ENCODE measurements around the gene PIGU. TPM values are rescaled to one million over a fixed set of nuclear protein-coding genes. Genes with fewer than 3 reads are reported as not detected.

Gene PIGU
- total and polyA plus RNA-seq, 2 of the 13 experiments (the other 11 are each of a cell fraction or from before 2014, with no cell fraction given) = 45.5 to 231 TPM

DNA sequence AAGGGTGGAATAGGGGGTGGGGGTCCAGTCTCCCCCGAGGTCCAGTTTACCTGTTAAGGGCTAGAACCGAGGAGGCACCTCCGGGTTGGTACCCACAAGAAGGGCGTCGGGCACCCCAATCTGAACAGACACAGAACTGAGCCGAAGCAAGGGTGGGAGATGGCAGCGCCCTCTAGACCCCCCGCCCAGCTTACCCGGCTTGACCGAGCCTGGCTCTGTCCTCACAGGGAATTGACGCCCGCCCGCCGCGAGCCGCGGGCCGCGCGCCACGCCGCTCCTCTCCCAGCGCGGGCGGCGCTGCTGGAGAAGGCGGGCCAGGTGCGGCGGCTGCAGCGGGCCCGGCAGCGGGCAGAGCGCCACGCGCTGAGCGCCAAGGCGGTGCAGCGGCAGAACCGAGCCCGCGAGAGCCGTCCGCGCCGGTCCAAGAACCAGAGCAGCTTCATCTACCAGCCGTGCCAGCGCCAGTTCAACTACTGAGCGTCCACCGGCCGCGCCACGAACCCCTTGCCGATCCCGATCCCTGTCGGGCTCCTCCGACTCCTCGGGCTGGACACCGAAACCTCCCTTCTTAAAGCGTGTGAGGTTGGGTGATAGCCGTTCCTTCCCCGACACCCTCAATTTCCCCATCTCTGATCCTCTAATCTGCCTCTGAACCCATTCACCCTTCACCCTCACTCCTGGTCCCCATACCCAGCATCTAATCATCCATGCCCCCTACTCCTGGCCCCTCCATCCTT, 33.1 kb upstream of the PIGU start:
- POLR2A ChIA-PET = interaction anchor here (1.2 kb wide), 1 partner anchor 88 kb away, joined by 3 read pairs; no protein-coding TSS in a partner anchor
- BruUV-seq (replicated peaks) = no TSS peak
- intact Hi-C loops (cut with micrococcal nuclease; ENCODE audit: unreplicated experiment) (loop anchor here (5.0 to 10.0 kb wide), 3 partner anchors 55 to 173 kb away; no protein-coding TSS in a partner anchor), in situ Hi-C loops (cut with HindIII; ENCODE audit: extremely low pct_ligation_motif_present, low pct_unique_long_range_greater_than_20kb) (loop anchor here (5.0 to 10.0 kb wide), 2 partner anchors 173 to 405 kb away; partner anchors contain the start of gene AHCY)
- H3K4me1 ChIP-seq (ENCODE audit: insufficient read depth, low read length) = peaks cover 79% of the 10 kb centered on the region
- no peak overlapping the region for H2AFZ ChIP-seq (ENCODE audit: low read length)
- no peak overlapping the region for H3K4me3 ChIP-seq (replicated peaks in 1 of 3; ENCODE audit: insufficient read depth in 1 of 3, low read depth in 2 of 3, low read length in 3 of 3)
- peaks cover 11% of the 10 kb centered on the region for H3K79me2 ChIP-seq (ENCODE audit: insufficient read depth, low read length)
- H3K27ac ChIP-seq (ENCODE audit: extremely low read length, insufficient read depth, low read length) = no peak overlapping the region
- FAIRE-seq (no peak), DNase-seq (ENCODE audit: low spot score) (no peak), ATAC-seq (no peak)
- 94% methylated on average over 61 of the region's 61 CpGs for WGBS (ENCODE audit: low lambda C conversion rate)
- no peaks in the 10 kb centered on the region; a peak in 1 of 5 replicates for H3K27me3 ChIP-seq (ENCODE audit: control insufficient read depth in 1 of 2, insufficient read depth in 2 of 2, low read length in 2 of 2)
- no peaks in the 10 kb centered on the region for H3K9me3 ChIP-seq (ENCODE audit: low read length)
- CTCF ChIA-PET (ENCODE audit: low intra/inter-chr PET ratio, low total read pairs) = no interaction called here
- H3K36me3 ChIP-seq (replicated peaks in 1 of 2; ENCODE audit: control insufficient read depth in 1 of 2, insufficient read depth in 2 of 2, low read length in 2 of 2) = peaks cover 2 to 6% of the 10 kb centered on the region in 2 experiments; a peak in 4 of 5 replicates
- TF ChIP-seq, protein P1, sequence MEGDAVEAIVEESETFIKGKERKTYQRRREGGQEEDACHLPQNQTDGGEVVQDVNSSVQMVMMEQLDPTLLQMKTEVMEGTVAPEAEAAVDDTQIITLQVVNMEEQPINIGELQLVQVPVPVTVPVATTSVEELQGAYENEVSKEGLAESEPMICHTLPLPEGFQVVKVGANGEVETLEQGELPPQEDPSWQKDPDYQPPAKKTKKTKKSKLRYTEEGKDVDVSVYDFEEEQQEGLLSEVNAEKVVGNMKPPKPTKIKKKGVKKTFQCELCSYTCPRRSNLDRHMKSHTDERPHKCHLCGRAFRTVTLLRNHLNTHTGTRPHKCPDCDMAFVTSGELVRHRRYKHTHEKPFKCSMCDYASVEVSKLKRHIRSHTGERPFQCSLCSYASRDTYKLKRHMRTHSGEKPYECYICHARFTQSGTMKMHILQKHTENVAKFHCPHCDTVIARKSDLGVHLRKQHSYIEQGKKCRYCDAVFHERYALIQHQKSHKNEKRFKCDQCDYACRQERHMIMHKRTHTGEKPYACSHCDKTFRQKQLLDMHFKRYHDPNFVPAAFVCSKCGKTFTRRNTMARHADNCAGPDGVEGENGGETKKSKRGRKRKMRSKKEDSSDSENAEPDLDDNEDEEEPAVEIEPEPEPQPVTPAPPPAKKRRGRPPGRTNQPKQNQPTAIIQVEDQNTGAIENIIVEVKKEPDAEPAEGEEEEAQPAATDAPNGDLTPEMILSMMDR (CRISPR knock-in tag; IDR thresholded peaks at IDR 0.05) = peak; percentile 31
- TF ChIP-seq POLR2A (IDR thresholded peaks at IDR 0.05; ENCODE audit: insufficient read depth in 1 of 2, low read depth in 2 of 2, low read length in 2 of 2) (0 out of 4 replicates have a peak, but pooled peaks of 1 of the 2 experiments have one; percentile 6), HNRNPL (IDR thresholded peaks at IDR 0.05; ENCODE audit: low read depth, low read length) (0 out of 2 replicates have a peak, but pooled peaks have one; percentile 38), ZNF737 (CRISPR knock-in tag; IDR thresholded peaks at IDR 0.05; ENCODE audit: borderline replicate concordance) (0 out of 2 replicates have a peak, but pooled peaks have one; percentile 62), NR2F6 (IDR thresholded peaks at IDR 0.05) (no peak), NR2F6 (CRISPR knock-in tag; IDR thresholded peaks at IDR 0.05) (no peak), CCAR2 (optimal IDR thresholded peaks at IDR 0.05; ENCODE audit: low read depth, low read length) (no peak)
- TF ChIP-seq, protein P2, sequence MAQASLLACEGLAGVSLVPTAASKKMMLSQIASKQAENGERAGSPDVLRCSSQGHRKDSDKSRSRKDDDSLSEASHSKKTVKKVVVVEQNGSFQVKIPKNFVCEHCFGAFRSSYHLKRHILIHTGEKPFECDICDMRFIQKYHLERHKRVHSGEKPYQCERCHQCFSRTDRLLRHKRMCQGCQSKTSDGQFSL (CRISPR knock-in tag; IDR thresholded peaks at IDR 0.05) = peak; percentile 99
- TF ChIP-seq, protein P3, sequence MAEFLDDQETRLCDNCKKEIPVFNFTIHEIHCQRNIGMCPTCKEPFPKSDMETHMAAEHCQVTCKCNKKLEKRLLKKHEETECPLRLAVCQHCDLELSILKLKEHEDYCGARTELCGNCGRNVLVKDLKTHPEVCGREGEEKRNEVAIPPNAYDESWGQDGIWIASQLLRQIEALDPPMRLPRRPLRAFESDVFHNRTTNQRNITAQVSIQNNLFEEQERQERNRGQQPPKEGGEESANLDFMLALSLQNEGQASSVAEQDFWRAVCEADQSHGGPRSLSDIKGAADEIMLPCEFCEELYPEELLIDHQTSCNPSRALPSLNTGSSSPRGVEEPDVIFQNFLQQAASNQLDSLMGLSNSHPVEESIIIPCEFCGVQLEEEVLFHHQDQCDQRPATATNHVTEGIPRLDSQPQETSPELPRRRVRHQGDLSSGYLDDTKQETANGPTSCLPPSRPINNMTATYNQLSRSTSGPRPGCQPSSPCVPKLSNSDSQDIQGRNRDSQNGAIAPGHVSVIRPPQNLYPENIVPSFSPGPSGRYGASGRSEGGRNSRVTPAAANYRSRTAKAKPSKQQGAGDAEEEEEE (CRISPR knock-in tag; IDR thresholded peaks at IDR 0.05; ENCODE audit: borderline replicate concordance) = no peak
- no peaks in the 10 kb centered on the region for H4K20me1 ChIP-seq (ENCODE audit: insufficient read depth, low read length)
- no peak overlapping the region for H3K4me2 ChIP-seq (ENCODE audit: low read depth, low read length)
- no peak overlapping the region for H3K9ac ChIP-seq (ENCODE audit: insufficient read depth, low read depth, low read length)
